ENCODE results near the gene CLDN12. TPM values are rescaled to one million over a fixed set of nuclear protein-coding genes. Genes with fewer than 3 reads are reported as not detected.

CLDN12 gene
- polyA plus RNA-seq, 1 of the 3 experiments (the other 2 are of a cell fraction): 65.7 TPM

DNA sequence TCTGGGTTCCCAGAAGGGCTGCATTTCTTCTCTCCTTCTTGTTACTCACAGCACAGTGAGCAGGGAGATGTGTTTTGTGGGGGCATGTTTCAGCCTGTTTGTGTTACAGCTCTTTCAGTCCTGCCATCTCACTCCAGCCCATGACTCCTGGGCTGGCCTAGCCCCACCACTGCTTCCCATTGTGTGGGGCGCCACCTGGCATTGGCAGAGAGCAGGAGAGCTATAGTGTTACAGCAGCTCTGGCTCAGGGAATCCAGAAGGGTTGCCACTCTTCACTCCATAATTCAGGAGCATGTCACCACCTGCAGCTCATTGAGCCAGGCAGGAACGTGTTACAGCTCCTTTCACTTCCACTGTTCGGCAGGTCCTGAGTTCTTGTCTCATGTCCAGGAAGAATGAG is 30.0 kb downstream of the CLDN12 start:
- WGBS (ENCODE audit: low lambda C conversion rate): 57% methylated on average over 3 of the region's 3 CpGs
- Histone ChIP-seq H3K79me2 (ENCODE audit: insufficient read depth) (no peaks in the 10 kb centered on the region), H3K9ac (no peak overlapping the region), H2AFZ (ENCODE audit: low read depth) (no peak overlapping the region), H3K4me3 (ENCODE audit: low read depth in 2 of 2, low read length in 1 of 2) (no peak overlapping the region), H3K9me3 (no peaks in the 10 kb centered on the region), H3K9me2 (no peaks in the 10 kb centered on the region), H4K20me1 (ENCODE audit: insufficient read depth) (no peaks in the 10 kb centered on the region), H3F3A (replicated peaks; ENCODE audit: insufficient read depth) (no peaks in the 10 kb centered on the region), H3K4me1 (ENCODE audit: control insufficient read depth in 1 of 2, insufficient read depth in 2 of 2, low read depth in 1 of 2, low read length in 1 of 2) (no peaks in the 10 kb centered on the region), H3K27me3 (ENCODE audit: insufficient read depth) (no peaks in the 10 kb centered on the region), H3K4me2 (no peak overlapping the region), H3K36me3 (replicated peaks in 1 of 2; ENCODE audit: control insufficient read depth in 1 of 2, insufficient read depth in 2 of 2, low read length in 1 of 2) (no peaks in the 10 kb centered on the region), H3K27ac (ENCODE audit: low read depth in 2 of 2, low read length in 1 of 2) (no peak overlapping the region)
- ChIA-PET CTCF (interaction anchor here (0.9 to 9.0 kb wide), 4 partner anchors 10 to 280 kb away, joined by 3 to 120 read pairs (median 6); partner anchors contain the start of genes CDK14 and STEAP1), POLR2A (no interaction called here)
- DNase-seq: no peak
- no peak for TF ChIP-seq USF1 (IDR thresholded peaks at IDR 0.05; ENCODE audit: borderline replicate concordance, low read depth)
- no peak for TF ChIP-seq GATA2 (CRISPR knock-in tag; IDR thresholded peaks at IDR 0.05)
- TF ChIP-seq, protein P1, sequence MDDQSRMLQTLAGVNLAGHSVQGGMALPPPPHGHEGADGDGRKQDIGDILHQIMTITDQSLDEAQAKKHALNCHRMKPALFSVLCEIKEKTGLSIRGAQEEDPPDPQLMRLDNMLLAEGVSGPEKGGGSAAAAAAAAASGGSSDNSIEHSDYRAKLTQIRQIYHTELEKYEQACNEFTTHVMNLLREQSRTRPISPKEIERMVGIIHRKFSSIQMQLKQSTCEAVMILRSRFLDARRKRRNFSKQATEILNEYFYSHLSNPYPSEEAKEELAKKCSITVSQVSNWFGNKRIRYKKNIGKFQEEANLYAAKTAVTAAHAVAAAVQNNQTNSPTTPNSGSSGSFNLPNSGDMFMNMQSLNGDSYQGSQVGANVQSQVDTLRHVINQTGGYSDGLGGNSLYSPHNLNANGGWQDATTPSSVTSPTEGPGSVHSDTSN (IDR thresholded peaks at IDR 0.05): no peak
- no peak for TF ChIP-seq NFIC (IDR thresholded peaks at IDR 0.05; ENCODE audit: borderline replicate concordance)
- TF ChIP-seq TAF1 (IDR thresholded peaks at IDR 0.05; ENCODE audit: borderline replicate concordance, low read depth, low read length): no peak
- TF ChIP-seq MEF2A (IDR thresholded peaks at IDR 0.05; ENCODE audit: borderline replicate concordance, low read depth): no peak
- TF ChIP-seq, protein P2, sequence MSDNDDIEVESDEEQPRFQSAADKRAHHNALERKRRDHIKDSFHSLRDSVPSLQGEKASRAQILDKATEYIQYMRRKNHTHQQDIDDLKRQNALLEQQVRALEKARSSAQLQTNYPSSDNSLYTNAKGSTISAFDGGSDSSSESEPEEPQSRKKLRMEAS (IDR thresholded peaks at IDR 0.05; ENCODE audit: low read depth): no peak
- no peak for TF ChIP-seq NRF1 (IDR thresholded peaks at IDR 0.05; ENCODE audit: low read depth, low read length)

GRCh38 chr7:90445633-90446032 is 42.4 kb downstream of the CLDN12 start:
- Histone ChIP-seq H3F3A (replicated peaks; ENCODE audit: insufficient read depth) (no peaks in the 10 kb centered on the region), H3K4me1 (ENCODE audit: control insufficient read depth in 1 of 2, insufficient read depth in 2 of 2, low read depth in 1 of 2, low read length in 1 of 2) (no peaks in the 10 kb centered on the region), H2AFZ (ENCODE audit: low read depth) (no peak overlapping the region), H3K36me3 (replicated peaks in 1 of 2; ENCODE audit: control insufficient read depth in 1 of 2, insufficient read depth in 2 of 2, low read length in 1 of 2) (no peaks in the 10 kb centered on the region), H3K9me2 (no peaks in the 10 kb centered on the region), H3K27me3 (ENCODE audit: insufficient read depth) (no peaks in the 10 kb centered on the region), H3K9ac (no peak overlapping the region), H3K27ac (ENCODE audit: low read depth in 2 of 2, low read length in 1 of 2) (no peak overlapping the region), H3K4me3 (ENCODE audit: low read depth in 2 of 2, low read length in 1 of 2) (no peak overlapping the region), H3K4me2 (no peak overlapping the region), H4K20me1 (ENCODE audit: insufficient read depth) (no peaks in the 10 kb centered on the region), H3K79me2 (ENCODE audit: insufficient read depth) (no peaks in the 10 kb centered on the region), H3K9me3 (no peaks in the 10 kb centered on the region)
- CTCF ChIA-PET: interaction anchor here (1.5 to 6.2 kb wide), 6 partner anchors 10 to 589 kb away, joined by 3 to 41 read pairs (median 8); no protein-coding TSS in a partner anchor
- DNase-seq: no peak
- 41% methylated on average over 2 of the region's 2 CpGs for WGBS (ENCODE audit: low lambda C conversion rate)
- POLR2A ChIA-PET: no interaction called here
- TF ChIP-seq GATA2 (CRISPR knock-in tag; IDR thresholded peaks at IDR 0.05) (no peak), REST (IDR thresholded peaks at IDR 0.05; ENCODE audit: low read depth, low read length) (no peak), USF2 (IDR thresholded peaks at IDR 0.05; ENCODE audit: borderline replicate concordance, low read depth, low read length) (no peak), ELF1 (IDR thresholded peaks at IDR 0.05) (no peak), MEF2A (IDR thresholded peaks at IDR 0.05; ENCODE audit: borderline replicate concordance, low read depth) (no peak), RCOR1 (IDR thresholded peaks at IDR 0.05; ENCODE audit: low read length) (no peak), ZBTB33 (IDR thresholded peaks at IDR 0.05; ENCODE audit: borderline replicate concordance, low read depth) (no peak), SIN3A (IDR thresholded peaks at IDR 0.05; ENCODE audit: borderline replicate concordance, low read depth, low read length) (no peak), RXRA (IDR thresholded peaks at IDR 0.05; ENCODE audit: borderline replicate concordance, low read depth) (no peak), TEAD4 (IDR thresholded peaks at IDR 0.05; ENCODE audit: borderline replicate concordance, insufficient read depth) (no peak), YY1 (IDR thresholded peaks at IDR 0.05; ENCODE audit: low read depth) (no peak), TCF12 (IDR thresholded peaks at IDR 0.05) (no peak), POLR2AphosphoS5 (IDR thresholded peaks at IDR 0.05; ENCODE audit: low read depth, low read length) (no peak), FOXM1 (IDR thresholded peaks at IDR 0.05; ENCODE audit: low read depth) (no peak)
- TF ChIP-seq, protein P2 (IDR thresholded peaks at IDR 0.05; ENCODE audit: low read depth): no peak

Data from SK-N-SH (cell line).